SKM-1 treated with dmso at 0.1 percent for 144 hours (cell line): ENCODE measurements around the gene NBAS.
"Not testable (repeated sequence)": the region's sequence is repeated elsewhere in the genome, so short reads cannot be mapped to it uniquely, and the experiment has no call there.

Source experiments
- DNase-seq: peaks from one replicate; lab custom pipeline; 2025; ENCODE audit not compliant: unreplicated experiment; lab: John Stamatoyannopoulos, UW

Gene NBAS

GRCh38 chr2:15230599-15231192 lies 330.4 kb downstream of the NBAS start:
- DNase-seq, result no peak

GRCh38 chr2:15226661-15227060 lies 334.5 kb downstream of the NBAS start:
- no peak for DNase-seq

GRCh38 chr2:15225131-15225530 lies 336.0 kb downstream of the NBAS start:
- DNase-seq, result no peak

- DNase-seq, result no peak
Observed at GRCh38 chr2:15224641-15225040, 336.5 kb downstream of the NBAS start.

- no peak for DNase-seq
Observed at GRCh38 chr2:15223887-15224286, 337.2 kb downstream of the NBAS start.

GRCh38 chr2:15222856-15223255 lies 338.3 kb downstream of the NBAS start:
- no peak for DNase-seq

- DNase-seq, result no peak
Observed at GRCh38 chr2:15220603-15221002, 340.5 kb downstream of the NBAS start.

- no peak for DNase-seq
Observed at GRCh38 chr2:15218423-15219086, 342.6 kb downstream of the NBAS start.

GRCh38 chr2:15212249-15212648 lies 348.9 kb downstream of the NBAS start:
- no peak for DNase-seq

GRCh38 chr2:15210542-15210941 lies 350.6 kb downstream of the NBAS start:
- not testable (repeated sequence) for DNase-seq

- DNase-seq, result no peak
Observed at GRCh38 chr2:15206419-15206818, 354.7 kb downstream of the NBAS start.

GRCh38 chr2:15205562-15205961 lies 355.6 kb downstream of the NBAS start:
- no peak for DNase-seq

GRCh38 chr2:15201009-15201408 lies 360.1 kb downstream of the NBAS start:
- no peak for DNase-seq

- DNase-seq, result no peak
Observed at GRCh38 chr2:15200581-15200980, 360.6 kb downstream of the NBAS start.

GRCh38 chr2:15198051-15198450 lies 363.1 kb downstream of the NBAS start:
- DNase-seq, result no peak

GRCh38 chr2:15195813-15196212 lies 365.3 kb downstream of the NBAS start:
- DNase-seq, result no peak

- no peak for DNase-seq
Observed at GRCh38 chr2:15191789-15192188, 369.3 kb downstream of the NBAS start.

- DNase-seq, result no peak
Observed at GRCh38 chr2:15189216-15189615, 371.9 kb downstream of the NBAS start.

- DNase-seq, result no peak
Observed at GRCh38 chr2:15187702-15188101, 373.4 kb downstream of the NBAS start.

GRCh38 chr2:15186118-15186517 lies 375.0 kb downstream of the NBAS start:
- DNase-seq, result no peak

GRCh38 chr2:15184491-15184890 lies 376.6 kb downstream of the NBAS start:
- DNase-seq, result no peak

GRCh38 chr2:15182275-15182674 lies 378.9 kb downstream of the NBAS start:
- DNase-seq, result no peak
